Lower leg skin (tissue), 4 donors: Measurements from ENCODE around the gene TAAR1. TPM values are rescaled to one million over a fixed set of nuclear protein-coding genes. Genes with fewer than 3 reads are reported as not detected.

Source experiments
- DNase-seq, 2 donors: peaks; one replicate each; pipeline ENCODE4 v3.0.0-alpha.2; 2019; ENCODE audit warnings: low spot score in 2 of 2
- H3K4me3 ChIP-seq: fragments of 200-600 bp; sonication (generic); 2 replicates; pipeline ENCODE4 v1.5.1; 2017; ENCODE audit warnings: mild to moderate bottlenecking, low read depth; ENCODE audit not compliant: poor library complexity, severe bottlenecking
- POLR2A ChIP-seq, 2 donors: fragments of 450-650 bp; IDR thresholded peaks; one replicate each; pipeline ENCODE4 v1.6.1; 2016 to 2017; ENCODE audit warnings: antibody characterized with exemption in 2 of 2, mild to moderate bottlenecking in 1 of 2, moderate library complexity in 1 of 2
- WGBS, 2 donors: methylation state at CpG; one replicate each; pipeline ENCODE4 v1.1.5; 2018; 5-methylcytosine and 5-hydroxymethylcytosine counted together
- intact Hi-C: fragments of 100-400 bp; cut with DNase I; formaldehyde crosslinking; loops from one replicate; pipeline ENCODE4 v1.15.0; 2023; ENCODE audit warnings: low total_unique reads
- total RNA-seq, 4 donors: library from RNA; depleted of rRNA; stranded (reverse); fragments of >200 nt; gene quantifications; one replicate each; pipeline ENCODE4 v1.1.0, GENCODE V29; 2016
- TF ChIP-seq, protein P1 (sequence below), 3 donors: fragments of 450-650 bp; IDR thresholded peaks; one replicate each; pipeline ENCODE4 v1.5.1; 2016; ENCODE audit warnings: antibody characterized with exemption in 3 of 3, mild to moderate bottlenecking in 3 of 3, moderate library complexity in 2 of 3

The TAAR1 gene
- total RNA-seq, 4 donors from 2014 or later, result not detected

- no peak overlapping the region for H3K4me3 ChIP-seq
- WGBS, 2 donors, result 67 to 89% methylated on average over 6 of the region's 6 CpGs
- intact Hi-C loops, result no loop called here
Observed at GRCh38 chr6:132596201-132596600, 62.8 kb downstream of the TAAR1 start.

More at GRCh38 chr6:132596201-132596600, 62.8 kb downstream of the TAAR1 start:
- DNase-seq, result no peak
- TF ChIP-seq, protein P1, sequence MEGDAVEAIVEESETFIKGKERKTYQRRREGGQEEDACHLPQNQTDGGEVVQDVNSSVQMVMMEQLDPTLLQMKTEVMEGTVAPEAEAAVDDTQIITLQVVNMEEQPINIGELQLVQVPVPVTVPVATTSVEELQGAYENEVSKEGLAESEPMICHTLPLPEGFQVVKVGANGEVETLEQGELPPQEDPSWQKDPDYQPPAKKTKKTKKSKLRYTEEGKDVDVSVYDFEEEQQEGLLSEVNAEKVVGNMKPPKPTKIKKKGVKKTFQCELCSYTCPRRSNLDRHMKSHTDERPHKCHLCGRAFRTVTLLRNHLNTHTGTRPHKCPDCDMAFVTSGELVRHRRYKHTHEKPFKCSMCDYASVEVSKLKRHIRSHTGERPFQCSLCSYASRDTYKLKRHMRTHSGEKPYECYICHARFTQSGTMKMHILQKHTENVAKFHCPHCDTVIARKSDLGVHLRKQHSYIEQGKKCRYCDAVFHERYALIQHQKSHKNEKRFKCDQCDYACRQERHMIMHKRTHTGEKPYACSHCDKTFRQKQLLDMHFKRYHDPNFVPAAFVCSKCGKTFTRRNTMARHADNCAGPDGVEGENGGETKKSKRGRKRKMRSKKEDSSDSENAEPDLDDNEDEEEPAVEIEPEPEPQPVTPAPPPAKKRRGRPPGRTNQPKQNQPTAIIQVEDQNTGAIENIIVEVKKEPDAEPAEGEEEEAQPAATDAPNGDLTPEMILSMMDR (IDR thresholded peaks at IDR 0.05), result no peak
- no peak for TF ChIP-seq POLR2A (IDR thresholded peaks at IDR 0.05)

Other genes with a start within 250 kb of the TAAR1 start
- gene STX7, start 146.1 kb downstream of the TAAR1 start, total RNA-seq, result 10 to 100 TPM; 30.1 to 48.2 (median 33.3) TPM
- gene TAAR9, start 120.9 kb downstream of the TAAR1 start, total RNA-seq, result not detected
- gene TAAR8, start 106.5 kb downstream of the TAAR1 start, total RNA-seq, result not detected
- gene TAAR6, start 88.9 kb downstream of the TAAR1 start, total RNA-seq, result not detected
- gene TAAR5, start 69.4 kb downstream of the TAAR1 start, total RNA-seq, result not detected
- gene TAAR2, start 34.9 kb downstream of the TAAR1 start, total RNA-seq, result not detected
- gene VNN1, start 54.9 kb upstream of the TAAR1 start, total RNA-seq, result 1 to 10 TPM in 1 of 4 donors, under 1 TPM in 2, not detected in 1; 0.15 to 1.4 (median 0.23) TPM
- gene VNN2, start 98.7 kb upstream of the TAAR1 start, total RNA-seq, result 1 to 10 TPM in 1 of 4 donors, under 1 TPM in 1, not detected in 2; 0.76 to 8.9 TPM
- 1 to 10 TPM; 5.2 to 8.0 (median 7.2) TPM for gene SLC18B1, start 139.5 kb upstream of the TAAR1 start, total RNA-seq
- gene RPS12, start 155.4 kb upstream of the TAAR1 start, total RNA-seq, result 1,000 to 10,000 TPM; 1,538 to 3,275 (median 2,471) TPM